Left ventricle myocardium inferior (tissue), 1 donor: ENCODE data around the gene GSG1L. TPM values are rescaled to one million over a fixed set of nuclear protein-coding genes. Genes with fewer than 3 reads are reported as not detected.
"Not testable (repeated sequence)": the region's sequence is repeated elsewhere in the genome, so short reads cannot be mapped to it uniquely, and the experiment has no call there.

Experiments
- DNase-seq: peaks from one replicate; pipeline ENCODE4 v3.0.0-alpha.2; 2020
- H3K27ac ChIP-seq: fragments of 200-600 bp; replicated peaks from 2 replicates; pipeline ENCODE4 v1.8.0; 2021
- H3K27me3 ChIP-seq: fragments of 200-600 bp; 2 replicates; pipeline ENCODE4 v1.8.0; 2021; ENCODE audit warnings: low read depth
- H3K36me3 ChIP-seq: fragments of 200-600 bp; 2 replicates; pipeline ENCODE4 v1.8.0; 2021
- H3K4me1 ChIP-seq: fragments of 200-600 bp; 2 replicates; pipeline ENCODE4 v1.8.0; 2021
- H3K4me3 ChIP-seq: fragments of 200-600 bp; 2 replicates; pipeline ENCODE4 v1.8.0; 2021; ENCODE audit warnings: mild to moderate bottlenecking, moderate library complexity
- H3K9me3 ChIP-seq: fragments of 200-600 bp; replicated peaks from 2 replicates; pipeline ENCODE4 v1.8.0; 2021
- CTCF ChIP-seq: fragments of 200-600 bp; IDR thresholded peaks from 2 replicates; pipeline ENCODE4 v1.8.0; 2021; ENCODE audit warnings: antibody characterized with exemption, mild to moderate bottlenecking, borderline replicate concordance
- intact Hi-C: fragments of 100-400 bp; cut with micrococcal nuclease; formaldehyde crosslinking; loops from one replicate; pipeline ENCODE4 v1.11.0; 2022
- total RNA-seq: library from RNA; stranded (reverse); fragmentation: NEBNext Ultra II Directional; extraction: Animal tissue kit (Norgen Biotek cat#: 25700); gene quantifications from one replicate; pipeline ENCODE4 v1.2.1, GENCODE V29; 2021
- donor health status: DM: no; HTN: yes; CAD: no; lungs with severe emphysema.

Gene GSG1L
- total RNA-seq, 1 donor from 2014 or later, result 3.4 TPM

GRCh38 chr16:27745348-27745747, 318.2 kb downstream of the GSG1L start:
- Histone ChIP-seq H3K4me3 (no peak overlapping the region), H3K9me3 (peaks cover 6% of the 10 kb centered on the region), H3K27me3 (no peaks in the 10 kb centered on the region), H3K4me1 (peaks cover 4% of the 10 kb centered on the region), H3K36me3 (peaks cover 33% of the 10 kb centered on the region), H3K27ac (no peak overlapping the region)
- TF ChIP-seq CTCF, result no peak
- intact Hi-C loops, result no loop called here
- DNase-seq, result no peak

GRCh38 chr16:27743963-27744362, 319.6 kb downstream of the GSG1L start:
- intact Hi-C loops, result no loop called here

GRCh38 chr16:27743001-27743400, 320.5 kb downstream of the GSG1L start:
- intact Hi-C loops, result not testable (repeated sequence)

More at GRCh38 chr16:27743963-27744362, 319.6 kb downstream of the GSG1L start:
- DNase-seq, result no peak
- Histone ChIP-seq H3K27ac (no peak overlapping the region), H3K27me3 (no peaks in the 10 kb centered on the region), H3K4me1 (peaks cover 4% of the 10 kb centered on the region), H3K36me3 (peaks cover 34% of the 10 kb centered on the region), H3K9me3 (peaks cover 6% of the 10 kb centered on the region), H3K4me3 (no peak overlapping the region)
- TF ChIP-seq CTCF, result no peak

GRCh38 chr16:27742333-27742732, 321.2 kb downstream of the GSG1L start:
- Histone ChIP-seq H3K4me1 (no peaks in the 10 kb centered on the region), H3K4me3 (no peak overlapping the region), H3K27me3 (no peaks in the 10 kb centered on the region), H3K36me3 (peaks cover 36% of the 10 kb centered on the region), H3K27ac (no peak overlapping the region), H3K9me3 (peaks cover 6% of the 10 kb centered on the region)
- no peak for TF ChIP-seq CTCF
- no peak for DNase-seq
- intact Hi-C loops, result no loop called here

More at GRCh38 chr16:27743001-27743400, 320.5 kb downstream of the GSG1L start:
- H3K9me3 ChIP-seq, H3K4me1 ChIP-seq, DNase-seq, H3K4me3 ChIP-seq, H3K27ac ChIP-seq, H3K27me3 ChIP-seq: not testable (repeated sequence)
- H3K36me3 ChIP-seq, result peaks cover 34% of the 10 kb centered on the region

- Histone ChIP-seq H3K4me1 (no peaks in the 10 kb centered on the region), H3K36me3 (peaks cover 38% of the 10 kb centered on the region), H3K27me3 (no peaks in the 10 kb centered on the region), H3K27ac (no peak overlapping the region), H3K4me3 (no peak overlapping the region), H3K9me3 (peaks cover 6% of the 10 kb centered on the region)
- DNase-seq, result no peak
- intact Hi-C loops, result no loop called here
- no peak for TF ChIP-seq CTCF
These were observed 322.9 kb downstream of the GSG1L start for GRCh38 chr16:27740496-27741201.

- H3K4me3 ChIP-seq, result no peak overlapping the region
- no peak for TF ChIP-seq CTCF
These were observed 323.7 kb downstream of the GSG1L start for GRCh38 chr16:27739606-27740357.

More at GRCh38 chr16:27739606-27740357, 323.7 kb downstream of the GSG1L start:
- intact Hi-C loops, result no loop called here
- H3K4me1 ChIP-seq, result no peaks in the 10 kb centered on the region
- H3K27me3 ChIP-seq, result no peaks in the 10 kb centered on the region
- H3K27ac ChIP-seq, result no peak overlapping the region
- H3K36me3 ChIP-seq, result peaks cover 38% of the 10 kb centered on the region
- H3K9me3 ChIP-seq, result peaks cover 6% of the 10 kb centered on the region
- DNase-seq, result no peak
